WTC11 (cell line): Measurements from ENCODE around the gene ITK. TPM values are rescaled to one million over a fixed set of nuclear protein-coding genes. Genes with fewer than 3 reads are reported as not detected.

Experiments
- ATAC-seq: fragments of 200-7000 bp; cut with Tn5 transposase; 2 replicates; pipeline ENCODE4 v1.10.0; 2021; ENCODE audit warnings: mild to moderate bottlenecking, moderate library complexity
- CTCF ChIA-PET: fragments of 300-600 bp; sonication (Branson Sonifier 250); formaldehyde crosslinking; loops from one replicate; lab custom pipeline; 2021; ENCODE audit warnings: antibody characterized with exemption; lab: Charles Lee
- POLR2A ChIA-PET: fragments of 350-600 bp; sonication (Branson Sonifier 250); formaldehyde crosslinking; loops from one replicate; lab custom pipeline; 2021; ENCODE audit warnings: antibody characterized with exemption; lab: Charles Lee
- DNase-seq: peaks from one replicate; pipeline ENCODE4 v3.0.0; 2021; ENCODE audit warnings: low spot score
- H3K27ac Mint-ChIP-seq: 2 replicates; pipeline ENCODE4 v1.8.0; 2021; ENCODE audit warnings: mixed read lengths
- H3K27me3 Mint-ChIP-seq: 2 replicates; pipeline ENCODE4 v1.8.0; 2021; ENCODE audit warnings: low read depth, mild to moderate bottlenecking, moderate library complexity, mixed read lengths
- H3K36me3 Mint-ChIP-seq: 2 replicates; pipeline ENCODE4 v1.8.0; 2021; ENCODE audit warnings: mixed read lengths
- H3K4me1 Mint-ChIP-seq: 2 replicates; pipeline ENCODE4 v1.8.0; 2022; ENCODE audit warnings: mixed read lengths
- H3K4me3 Mint-ChIP-seq: 2 replicates; pipeline ENCODE4 v1.8.0; 2021; ENCODE audit warnings: mild to moderate bottlenecking, moderate library complexity, mixed read lengths
- H3K9me3 Mint-ChIP-seq: 2 replicates; pipeline ENCODE4 v1.8.0; 2021; ENCODE audit warnings: mixed read lengths
- ATF1 ChIP-seq: sonication (generic); formaldehyde crosslinking; IDR thresholded peaks from 2 replicates; pipeline ENCODE4 v1.8.1; 2023; ENCODE audit warnings: mild to moderate bottlenecking, moderate library complexity, missing genetic modification reagents
- CDX4 ChIP-seq: fragments of 250-450 bp; sonication (Bioruptor Pico); IDR thresholded peaks from 2 replicates; pipeline ENCODE4 v1.9.0; 2021; ENCODE audit warnings: moderate library complexity, mild to moderate bottlenecking, inconsistent platforms, borderline replicate concordance
- EMX1 ChIP-seq: fragments of 250-450 bp; sonication (Bioruptor Pico); IDR thresholded peaks from 2 replicates; pipeline ENCODE4 v1.8.0; 2021; ENCODE audit warnings: mild to moderate bottlenecking
- FOXP4 ChIP-seq: sonication (generic); formaldehyde crosslinking; IDR thresholded peaks from 2 replicates; pipeline ENCODE4 v1.8.0; 2022; ENCODE audit warnings: mild to moderate bottlenecking, missing genetic modification reagents
- HMGXB4 ChIP-seq: sonication (generic); formaldehyde crosslinking; IDR thresholded peaks from 2 replicates; pipeline ENCODE4 v1.8.1; 2023; ENCODE audit warnings: mild to moderate bottlenecking, moderate library complexity, missing genetic modification reagents
- JUN ChIP-seq: sonication (generic); formaldehyde crosslinking; IDR thresholded peaks from 2 replicates; pipeline ENCODE4 v1.8.0; 2023; ENCODE audit warnings: mild to moderate bottlenecking, missing genetic modification reagents
- PREB ChIP-seq: sonication (generic); formaldehyde crosslinking; IDR thresholded peaks from 2 replicates; pipeline ENCODE4 v1.8.1; 2022; ENCODE audit warnings: mild to moderate bottlenecking, missing genetic modification reagents, moderate library complexity, borderline replicate concordance
- RELA ChIP-seq: sonication (generic); formaldehyde crosslinking; IDR thresholded peaks from 2 replicates; pipeline ENCODE4 v1.8.1; 2022; ENCODE audit warnings: missing genetic modification reagents, mild to moderate bottlenecking, borderline replicate concordance
- RORB ChIP-seq: fragments of 250-450 bp; sonication (Bioruptor Pico); IDR thresholded peaks from 2 replicates; pipeline ENCODE4 v1.9.0; 2021; ENCODE audit warnings: mild to moderate bottlenecking
- TCF7 ChIP-seq: sonication (generic); formaldehyde crosslinking; IDR thresholded peaks from 2 replicates; pipeline ENCODE4 v1.8.0; 2022; ENCODE audit warnings: mild to moderate bottlenecking, low read depth, missing genetic modification reagents, moderate library complexity
- TP53 ChIP-seq: sonication (generic); formaldehyde crosslinking; IDR thresholded peaks from 2 replicates; pipeline ENCODE4 v1.8.1; 2023; ENCODE audit warnings: mild to moderate bottlenecking, missing genetic modification reagents
- ZBTB21 ChIP-seq: sonication (generic); formaldehyde crosslinking; IDR thresholded peaks from 2 replicates; pipeline ENCODE4 v1.8.1; 2023; ENCODE audit warnings: mild to moderate bottlenecking, missing genetic modification reagents, borderline replicate concordance
- ZNF232 ChIP-seq: sonication (generic); formaldehyde crosslinking; IDR thresholded peaks from 2 replicates; pipeline ENCODE4 v1.8.0; 2022; ENCODE audit warnings: mild to moderate bottlenecking, missing genetic modification reagents
- ZNF416 ChIP-seq: fragments of 250-450 bp; sonication (Bioruptor Pico); IDR thresholded peaks from 2 replicates; pipeline ENCODE4 v1.9.0; 2021; ENCODE audit warnings: mild to moderate bottlenecking, inconsistent platforms
- total RNA-seq: library from RNA; stranded (reverse); gene quantifications from 3 replicates; pipeline ENCODE4 v1.2.3, GENCODE V29; 2021
- TF ChIP-seq, protein P1 (sequence below): sonication (generic); formaldehyde crosslinking; IDR thresholded peaks from 2 replicates; pipeline ENCODE4 v1.8.1; 2023; ENCODE audit warnings: mild to moderate bottlenecking, missing genetic modification reagents
- TF ChIP-seq, protein P2 (sequence below): sonication (generic); formaldehyde crosslinking; IDR thresholded peaks from 2 replicates; pipeline ENCODE4 v1.8.1; 2022; ENCODE audit warnings: missing genetic modification reagents, borderline replicate concordance
- TF ChIP-seq, protein P3 (sequence below): fragments of 250-450 bp; sonication (Bioruptor Pico); conservative IDR thresholded peaks from 2 replicates; pipeline ENCODE4 v1.9.0; 2021; ENCODE audit warnings: mild to moderate bottlenecking
- TF ChIP-seq, protein P4 (sequence below): sonication (generic); formaldehyde crosslinking; conservative IDR thresholded peaks from 2 replicates; pipeline ENCODE4 v1.8.1; 2023; ENCODE audit warnings: mild to moderate bottlenecking, low read depth, missing genetic modification reagents, moderate library complexity

The ITK gene
- total RNA-seq, 1 experiment from 2014 or later, result 0.52 TPM

GRCh38 chr5:157282150-157282549, 101.5 kb downstream of the ITK start:
- TF ChIP-seq TCF7 (CRISPR knock-in tag), result no peak
- TF ChIP-seq HMGXB4 (CRISPR knock-in tag), result no peak
- no peak for TF ChIP-seq FOXP4 (CRISPR knock-in tag)
- TF ChIP-seq RELA (CRISPR knock-in tag), result no peak
- no peak for TF ChIP-seq CDX4 (CRISPR knock-in tag)
- TF ChIP-seq, protein P1, sequence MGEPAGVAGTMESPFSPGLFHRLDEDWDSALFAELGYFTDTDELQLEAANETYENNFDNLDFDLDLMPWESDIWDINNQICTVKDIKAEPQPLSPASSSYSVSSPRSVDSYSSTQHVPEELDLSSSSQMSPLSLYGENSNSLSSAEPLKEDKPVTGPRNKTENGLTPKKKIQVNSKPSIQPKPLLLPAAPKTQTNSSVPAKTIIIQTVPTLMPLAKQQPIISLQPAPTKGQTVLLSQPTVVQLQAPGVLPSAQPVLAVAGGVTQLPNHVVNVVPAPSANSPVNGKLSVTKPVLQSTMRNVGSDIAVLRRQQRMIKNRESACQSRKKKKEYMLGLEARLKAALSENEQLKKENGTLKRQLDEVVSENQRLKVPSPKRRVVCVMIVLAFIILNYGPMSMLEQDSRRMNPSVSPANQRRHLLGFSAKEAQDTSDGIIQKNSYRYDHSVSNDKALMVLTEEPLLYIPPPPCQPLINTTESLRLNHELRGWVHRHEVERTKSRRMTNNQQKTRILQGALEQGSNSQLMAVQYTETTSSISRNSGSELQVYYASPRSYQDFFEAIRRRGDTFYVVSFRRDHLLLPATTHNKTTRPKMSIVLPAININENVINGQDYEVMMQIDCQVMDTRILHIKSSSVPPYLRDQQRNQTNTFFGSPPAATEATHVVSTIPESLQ (CRISPR knock-in tag), result no peak
- TF ChIP-seq, protein P2, sequence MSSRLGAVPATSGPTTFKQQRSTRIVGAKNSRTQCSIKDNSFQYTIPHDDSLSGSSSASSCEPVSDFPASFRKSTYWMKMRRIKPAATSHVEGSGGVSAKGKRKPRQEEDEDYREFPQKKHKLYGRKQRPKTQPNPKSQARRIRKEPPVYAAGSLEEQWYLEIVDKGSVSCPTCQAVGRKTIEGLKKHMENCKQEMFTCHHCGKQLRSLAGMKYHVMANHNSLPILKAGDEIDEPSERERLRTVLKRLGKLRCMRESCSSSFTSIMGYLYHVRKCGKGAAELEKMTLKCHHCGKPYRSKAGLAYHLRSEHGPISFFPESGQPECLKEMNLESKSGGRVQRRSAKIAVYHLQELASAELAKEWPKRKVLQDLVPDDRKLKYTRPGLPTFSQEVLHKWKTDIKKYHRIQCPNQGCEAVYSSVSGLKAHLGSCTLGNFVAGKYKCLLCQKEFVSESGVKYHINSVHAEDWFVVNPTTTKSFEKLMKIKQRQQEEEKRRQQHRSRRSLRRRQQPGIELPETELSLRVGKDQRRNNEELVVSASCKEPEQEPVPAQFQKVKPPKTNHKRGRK (CRISPR knock-in tag), result no peak
- TF ChIP-seq, protein P3, sequence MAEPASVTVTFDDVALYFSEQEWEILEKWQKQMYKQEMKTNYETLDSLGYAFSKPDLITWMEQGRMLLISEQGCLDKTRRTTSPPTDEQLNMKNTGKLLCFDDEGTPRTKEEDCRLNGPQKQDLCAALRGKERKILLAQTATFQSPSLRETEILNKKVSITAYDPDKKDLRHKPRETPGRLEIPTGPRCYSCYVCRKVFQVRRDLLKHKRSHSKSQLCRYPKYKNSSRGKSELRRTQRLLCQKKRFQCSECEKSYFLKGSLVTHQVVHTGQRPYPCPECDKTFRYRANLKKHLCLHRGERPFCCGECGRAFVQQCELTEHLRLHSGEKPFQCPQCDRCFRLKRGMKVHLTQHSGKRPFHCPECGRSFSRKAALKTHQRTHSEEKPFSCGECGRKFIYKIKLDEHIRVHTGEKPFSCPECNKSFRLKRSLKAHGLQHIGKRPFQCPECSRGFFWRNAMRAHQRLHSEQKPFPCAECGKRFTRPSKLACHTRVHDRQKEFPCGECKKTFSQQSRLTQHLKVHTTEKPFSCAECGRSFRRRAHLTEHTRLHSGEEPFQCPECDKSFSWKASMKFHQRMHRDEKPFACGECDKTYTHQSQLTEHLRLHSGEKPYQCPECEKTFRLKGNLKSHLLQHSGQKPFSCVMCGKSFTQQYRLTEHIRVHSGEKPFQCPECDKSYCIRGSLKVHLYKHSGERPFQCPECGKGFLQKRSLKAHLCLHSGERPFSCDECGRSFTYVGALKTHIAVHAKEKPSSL (CRISPR knock-in tag), result no peak
- TF ChIP-seq TP53 (CRISPR knock-in tag), result no peak
- TF ChIP-seq, protein P4, sequence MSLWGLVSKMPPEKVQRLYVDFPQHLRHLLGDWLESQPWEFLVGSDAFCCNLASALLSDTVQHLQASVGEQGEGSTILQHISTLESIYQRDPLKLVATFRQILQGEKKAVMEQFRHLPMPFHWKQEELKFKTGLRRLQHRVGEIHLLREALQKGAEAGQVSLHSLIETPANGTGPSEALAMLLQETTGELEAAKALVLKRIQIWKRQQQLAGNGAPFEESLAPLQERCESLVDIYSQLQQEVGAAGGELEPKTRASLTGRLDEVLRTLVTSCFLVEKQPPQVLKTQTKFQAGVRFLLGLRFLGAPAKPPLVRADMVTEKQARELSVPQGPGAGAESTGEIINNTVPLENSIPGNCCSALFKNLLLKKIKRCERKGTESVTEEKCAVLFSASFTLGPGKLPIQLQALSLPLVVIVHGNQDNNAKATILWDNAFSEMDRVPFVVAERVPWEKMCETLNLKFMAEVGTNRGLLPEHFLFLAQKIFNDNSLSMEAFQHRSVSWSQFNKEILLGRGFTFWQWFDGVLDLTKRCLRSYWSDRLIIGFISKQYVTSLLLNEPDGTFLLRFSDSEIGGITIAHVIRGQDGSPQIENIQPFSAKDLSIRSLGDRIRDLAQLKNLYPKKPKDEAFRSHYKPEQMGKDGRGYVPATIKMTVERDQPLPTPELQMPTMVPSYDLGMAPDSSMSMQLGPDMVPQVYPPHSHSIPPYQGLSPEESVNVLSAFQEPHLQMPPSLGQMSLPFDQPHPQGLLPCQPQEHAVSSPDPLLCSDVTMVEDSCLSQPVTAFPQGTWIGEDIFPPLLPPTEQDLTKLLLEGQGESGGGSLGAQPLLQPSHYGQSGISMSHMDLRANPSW, result no peak
- no peak for TF ChIP-seq EMX1 (CRISPR knock-in tag)
- no peak for TF ChIP-seq ZBTB21 (CRISPR knock-in tag)
- no peak for TF ChIP-seq PREB (CRISPR knock-in tag)
- TF ChIP-seq ATF1, result no peak
- TF ChIP-seq JUN (CRISPR knock-in tag), result no peak
- no peak for TF ChIP-seq RORB (CRISPR knock-in tag)
- no peak for TF ChIP-seq ZNF232
- TF ChIP-seq ZNF416 (CRISPR knock-in tag), result no peak
- CTCF ChIA-PET, result interaction anchor here (1.7 kb wide), 1 partner anchor 22 kb away, joined by 4 read pairs; no protein-coding TSS in a partner anchor

More at GRCh38 chr5:157282150-157282549, 101.5 kb downstream of the ITK start:
- Mint-ChIP-seq H3K27me3 (no peaks in the 10 kb centered on the region), H3K27ac (no peak overlapping the region), H3K4me1 (peaks cover 14% of the 10 kb centered on the region), H3K9me3 (no peaks in the 10 kb centered on the region), H3K36me3 (peaks cover 10% of the 10 kb centered on the region), H3K4me3 (no peak overlapping the region)
- POLR2A ChIA-PET, result no interaction called here
- no peak for DNase-seq
- ATAC-seq, result no peak
